ENCODE results near the gene KCNK15. TPM values are rescaled to one million over a fixed set of nuclear protein-coding genes. Genes with fewer than 3 reads are reported as not detected.

KCNK15 gene
- polyA plus RNA-seq, 2 donors: 0.12 to 0.76 TPM

DNA sequence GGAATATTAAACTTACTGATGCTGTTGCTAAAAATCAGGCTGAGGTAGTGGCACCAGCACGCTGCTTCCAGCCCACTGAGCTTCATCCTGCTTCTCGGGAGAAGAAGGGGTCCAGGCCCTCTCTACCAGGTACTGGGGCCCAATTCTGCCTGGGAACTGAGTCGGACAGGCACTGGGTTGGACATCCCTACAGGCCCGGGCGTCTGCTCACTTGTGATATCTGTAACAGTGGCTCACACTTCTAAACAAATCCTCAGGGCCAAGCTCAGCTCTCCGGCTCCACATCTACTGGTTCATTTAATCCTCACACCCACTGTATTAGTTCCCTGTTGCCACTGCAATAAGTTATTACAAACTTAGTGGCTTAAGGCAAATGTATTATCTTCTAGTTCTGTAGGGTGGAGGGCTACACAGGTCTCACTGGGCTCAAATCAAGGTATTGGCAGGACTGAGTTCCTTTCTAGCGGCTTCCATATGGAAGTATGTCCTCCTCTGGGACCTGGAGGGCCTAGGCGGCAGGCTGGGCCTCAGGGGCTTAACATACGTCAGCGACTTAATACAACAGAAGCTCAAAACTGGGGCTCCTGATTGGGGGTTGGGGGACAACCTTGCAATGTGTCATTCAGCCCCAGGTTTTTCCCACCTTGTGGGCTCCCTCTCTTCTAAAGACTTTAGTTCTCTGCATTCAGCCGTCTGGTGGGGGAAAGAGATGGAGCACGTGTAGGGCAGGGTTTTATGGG lies 1.6 kb upstream of the KCNK15 start:
- H3K27me3 ChIP-seq (ENCODE audit: control insufficient read depth in 1 of 2, insufficient read depth in 2 of 2, low read length in 2 of 2): no peaks in the 10 kb centered on the region
- H3K27ac ChIP-seq (ENCODE audit: low read depth in 2 of 2, low read length in 1 of 2): no peak overlapping the region
- H3K4me1 ChIP-seq (ENCODE audit: control insufficient read depth in 2 of 2, insufficient read depth in 2 of 2, low read length in 1 of 2): peaks cover 4% of the 10 kb centered on the region in 2 donors
- no peaks in the 10 kb centered on the region for H3K36me3 ChIP-seq (ENCODE audit: control insufficient read depth in 2 of 2, insufficient read depth in 2 of 2, low read length in 1 of 2)
- H3K4me3 ChIP-seq (ENCODE audit: low read depth in 1 of 2, low read length in 2 of 2): no peak overlapping the region
- no peaks in the 10 kb centered on the region for H3K9me3 ChIP-seq (ENCODE audit: control insufficient read depth in 2 of 2, insufficient read depth in 1 of 2, low read depth in 1 of 2, low read length in 1 of 2)
- WGBS, 2 donors: 92 to 94% methylated on average over 12 of the region's 12 CpGs

DNA sequence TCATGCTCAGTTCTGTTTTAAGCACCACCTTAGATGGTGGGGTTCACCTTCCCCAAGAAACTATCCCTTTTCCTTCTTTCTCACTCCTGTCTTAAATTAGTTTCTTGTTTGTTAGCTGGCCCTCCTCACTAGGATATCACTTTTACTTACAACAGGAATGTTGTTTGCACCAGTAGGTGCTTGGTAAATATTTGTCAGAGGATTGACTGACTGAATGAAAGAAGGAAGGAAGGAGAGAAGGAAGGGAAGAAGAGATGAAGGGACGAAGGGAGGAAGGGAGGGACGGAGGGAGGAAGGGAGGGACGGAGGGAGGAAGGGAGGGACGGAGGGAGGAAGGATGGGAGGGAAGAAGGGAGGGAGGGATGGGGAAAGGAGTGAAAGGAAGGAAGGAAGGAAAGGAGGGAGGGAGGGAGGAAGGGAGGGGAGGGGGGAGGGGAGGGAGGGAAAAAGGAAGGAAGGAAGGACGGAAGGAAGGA lies 505 bp upstream of the KCNK15 start:
- Histone ChIP-seq H3K4me3 (ENCODE audit: low read depth in 1 of 2, low read length in 2 of 2) (peak overlapping the region in 1 of 2 donors; percentile 58), H3K4me1 (ENCODE audit: control insufficient read depth in 2 of 2, insufficient read depth in 2 of 2, low read length in 1 of 2) (peaks cover 4% of the 10 kb centered on the region in 2 donors), H3K9me3 (ENCODE audit: control insufficient read depth in 2 of 2, insufficient read depth in 1 of 2, low read depth in 1 of 2, low read length in 1 of 2) (no peaks in the 10 kb centered on the region), H3K36me3 (ENCODE audit: control insufficient read depth in 2 of 2, insufficient read depth in 2 of 2, low read length in 1 of 2) (no peaks in the 10 kb centered on the region), H3K27me3 (ENCODE audit: control insufficient read depth in 1 of 2, insufficient read depth in 2 of 2, low read length in 2 of 2) (no peaks in the 10 kb centered on the region), H3K27ac (ENCODE audit: low read depth in 2 of 2, low read length in 1 of 2) (no peak overlapping the region)
- WGBS, 2 donors: 41 to 44% methylated on average over 5 of the region's 5 CpGs

DNA sequence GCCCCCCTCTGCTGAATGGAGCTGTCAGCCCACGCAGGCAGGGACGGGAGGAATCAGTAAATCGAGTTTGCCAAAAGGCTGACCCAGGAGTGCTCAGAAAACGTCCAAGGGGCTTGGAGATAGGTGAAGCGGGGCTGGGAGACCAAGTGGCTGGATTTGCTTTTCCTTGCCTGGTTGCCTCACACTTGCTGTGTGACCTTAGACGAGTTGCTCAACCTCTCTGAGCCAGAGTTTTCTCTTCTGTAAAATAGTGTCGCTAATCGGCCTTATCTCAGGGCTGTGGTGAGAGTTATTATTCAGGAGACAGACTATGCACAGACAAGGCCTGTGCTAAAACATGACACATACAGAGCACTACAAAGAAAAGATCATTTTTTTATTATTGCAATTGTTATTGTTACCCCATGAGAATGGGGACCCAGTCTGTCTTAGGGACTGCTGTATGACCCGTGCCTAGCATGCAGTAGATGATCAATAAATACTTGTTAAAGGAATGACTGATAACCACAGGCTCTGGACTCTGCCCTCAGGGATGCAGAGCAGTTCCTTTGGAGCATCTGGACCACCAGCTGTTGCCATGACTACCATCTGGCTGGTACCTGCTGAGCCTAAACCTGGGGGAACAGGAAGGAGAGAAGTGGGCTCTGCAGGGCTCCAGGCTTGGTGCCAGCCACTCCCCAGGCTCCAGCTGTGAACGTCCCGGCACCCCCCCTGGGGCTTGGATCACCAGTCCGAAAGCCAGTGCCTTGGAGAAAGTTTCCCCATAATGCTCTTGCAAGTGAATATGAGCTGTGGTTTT lies 901 bp downstream of the KCNK15 start:
- H3K9me3 ChIP-seq (ENCODE audit: control insufficient read depth in 2 of 2, insufficient read depth in 1 of 2, low read depth in 1 of 2, low read length in 1 of 2): no peaks in the 10 kb centered on the region
- H3K27ac ChIP-seq (ENCODE audit: low read depth in 2 of 2, low read length in 1 of 2): no peak overlapping the region
- no peaks in the 10 kb centered on the region for H3K27me3 ChIP-seq (ENCODE audit: control insufficient read depth in 1 of 2, insufficient read depth in 2 of 2, low read length in 2 of 2)
- H3K36me3 ChIP-seq (ENCODE audit: control insufficient read depth in 2 of 2, insufficient read depth in 2 of 2, low read length in 1 of 2): no peaks in the 10 kb centered on the region
- peak overlapping the region; percentile 43 to 58 for H3K4me3 ChIP-seq (ENCODE audit: low read depth in 1 of 2, low read length in 2 of 2)
- peaks cover 4% of the 10 kb centered on the region in 2 donors for H3K4me1 ChIP-seq (ENCODE audit: control insufficient read depth in 2 of 2, insufficient read depth in 2 of 2, low read length in 1 of 2)
- WGBS, 2 donors: 24 to 28% methylated on average over 12 of the region's 12 CpGs

DNA sequence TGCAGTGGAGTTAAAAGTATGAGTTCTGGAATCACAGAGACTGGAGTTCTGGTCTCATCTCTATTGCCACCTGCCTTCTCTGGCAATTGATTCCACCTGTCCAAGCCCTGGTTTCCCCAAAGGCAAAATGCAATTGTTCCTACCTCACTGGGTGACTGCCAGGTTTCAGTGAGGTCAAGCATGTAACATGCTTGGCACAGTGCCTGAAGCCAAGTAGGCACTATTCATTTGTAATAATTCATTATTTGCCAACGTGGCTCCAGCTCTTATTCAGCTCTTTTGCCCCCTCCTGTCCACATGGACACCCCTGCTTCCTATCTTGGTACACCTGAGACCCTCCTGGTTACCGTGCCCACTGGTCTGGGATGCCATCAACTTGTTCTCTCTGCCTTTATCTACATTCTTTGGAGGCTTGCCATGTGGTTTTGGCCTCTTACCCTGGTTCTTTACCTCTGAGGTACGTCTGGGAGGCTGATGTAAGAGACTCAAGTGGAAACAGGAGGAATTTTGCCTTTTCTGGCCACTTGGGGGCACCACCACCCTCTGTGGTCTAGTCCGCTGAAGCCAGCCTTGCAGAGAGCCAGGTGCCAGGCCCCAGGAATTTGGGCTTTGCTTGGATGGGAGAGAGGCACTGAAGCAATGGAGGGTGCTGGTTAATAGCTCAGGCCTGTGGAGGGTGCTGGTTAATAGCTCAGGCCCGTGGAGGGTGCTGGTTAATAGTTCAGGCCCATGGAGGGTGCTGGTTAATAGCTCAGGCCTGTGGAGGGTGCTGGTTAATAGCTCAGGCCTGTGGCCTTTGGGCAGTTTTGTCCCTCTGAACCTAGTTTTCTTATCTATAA lies 1.7 kb downstream of the KCNK15 start:
- no peaks in the 10 kb centered on the region for H3K9me3 ChIP-seq (ENCODE audit: control insufficient read depth in 2 of 2, insufficient read depth in 1 of 2, low read depth in 1 of 2, low read length in 1 of 2)
- H3K4me3 ChIP-seq (ENCODE audit: low read depth in 1 of 2, low read length in 2 of 2): no peak overlapping the region
- 8 to 12% methylated on average over 5 of the region's 5 CpGs for whole genome bisulfite sequencing, 2 donors
- H3K27ac ChIP-seq (ENCODE audit: low read depth in 2 of 2, low read length in 1 of 2): no peak overlapping the region
- no peaks in the 10 kb centered on the region for H3K36me3 ChIP-seq (ENCODE audit: control insufficient read depth in 2 of 2, insufficient read depth in 2 of 2, low read length in 1 of 2)
- no peaks in the 10 kb centered on the region for H3K27me3 ChIP-seq (ENCODE audit: control insufficient read depth in 1 of 2, insufficient read depth in 2 of 2, low read length in 2 of 2)
- peaks cover 4% of the 10 kb centered on the region in 2 donors for H3K4me1 ChIP-seq (ENCODE audit: control insufficient read depth in 2 of 2, insufficient read depth in 2 of 2, low read length in 1 of 2)

DNA sequence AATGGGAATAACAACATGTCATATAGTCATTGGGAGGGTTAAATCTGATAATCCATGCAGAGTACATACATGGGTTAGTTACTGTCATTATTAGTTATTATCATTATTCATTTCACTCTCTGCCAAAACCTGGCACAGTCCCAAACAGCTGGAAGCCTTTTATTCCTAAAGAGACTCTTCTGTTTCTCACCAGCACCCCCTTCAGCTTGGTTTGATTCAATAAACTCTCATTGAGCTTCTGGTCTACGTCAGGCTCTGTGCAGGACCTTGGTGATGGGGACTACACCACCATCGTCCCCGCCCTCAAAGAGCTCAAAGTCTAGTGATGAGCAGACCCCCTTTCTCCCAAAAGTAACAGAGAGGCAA lies 2.3 kb downstream of the KCNK15 start:
- Histone ChIP-seq H3K27me3 (ENCODE audit: control insufficient read depth in 1 of 2, insufficient read depth in 2 of 2, low read length in 2 of 2) (no peaks in the 10 kb centered on the region), H3K36me3 (ENCODE audit: control insufficient read depth in 2 of 2, insufficient read depth in 2 of 2, low read length in 1 of 2) (no peaks in the 10 kb centered on the region)
- 79 to 80% methylated on average over 3 of the region's 3 CpGs for WGBS, 2 donors

DNA sequence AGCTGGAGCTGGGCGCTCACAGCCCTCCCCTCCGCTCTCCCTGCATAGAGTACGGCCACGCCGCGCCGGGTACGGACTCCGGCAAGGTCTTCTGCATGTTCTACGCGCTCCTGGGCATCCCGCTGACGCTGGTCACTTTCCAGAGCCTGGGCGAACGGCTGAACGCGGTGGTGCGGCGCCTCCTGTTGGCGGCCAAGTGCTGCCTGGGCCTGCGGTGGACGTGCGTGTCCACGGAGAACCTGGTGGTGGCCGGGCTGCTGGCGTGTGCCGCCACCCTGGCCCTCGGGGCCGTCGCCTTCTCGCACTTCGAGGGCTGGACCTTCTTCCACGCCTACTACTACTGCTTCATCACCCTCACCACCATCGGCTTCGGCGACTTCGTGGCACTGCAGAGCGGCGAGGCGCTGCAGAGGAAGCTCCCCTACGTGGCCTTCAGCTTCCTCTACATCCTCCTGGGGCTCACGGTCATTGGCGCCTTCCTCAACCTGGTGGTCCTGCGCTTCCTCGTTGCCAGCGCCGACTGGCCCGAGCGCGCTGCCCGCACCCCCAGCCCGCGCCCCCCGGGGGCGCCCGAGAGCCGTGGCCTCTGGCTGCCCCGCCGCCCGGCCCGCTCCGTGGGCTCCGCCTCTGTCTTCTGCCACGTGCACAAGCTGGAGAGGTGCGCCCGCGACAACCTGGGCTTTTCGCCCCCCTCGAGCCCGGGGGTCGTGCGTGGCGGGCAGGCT lies 4.6 kb downstream of the KCNK15 start:
- Histone ChIP-seq H3K27ac (ENCODE audit: low read depth in 2 of 2, low read length in 1 of 2) (no peak overlapping the region), H3K9me3 (ENCODE audit: control insufficient read depth in 2 of 2, insufficient read depth in 1 of 2, low read depth in 1 of 2, low read length in 1 of 2) (no peaks in the 10 kb centered on the region), H3K4me3 (ENCODE audit: low read depth in 1 of 2, low read length in 2 of 2) (no peak overlapping the region), H3K27me3 (ENCODE audit: control insufficient read depth in 1 of 2, insufficient read depth in 2 of 2, low read length in 2 of 2) (no peaks in the 10 kb centered on the region), H3K4me1 (ENCODE audit: control insufficient read depth in 2 of 2, insufficient read depth in 2 of 2, low read length in 1 of 2) (peaks cover 4% of the 10 kb centered on the region in 2 donors), H3K36me3 (ENCODE audit: control insufficient read depth in 2 of 2, insufficient read depth in 2 of 2, low read length in 1 of 2) (no peaks in the 10 kb centered on the region)
- 41 to 70% methylated on average over 56 to 73 of the region's 73 CpGs for WGBS, 2 donors

More for the DNA sequence above, 2.3 kb downstream of the KCNK15 start:
- Histone ChIP-seq H3K27ac (ENCODE audit: low read depth in 2 of 2, low read length in 1 of 2) (no peak overlapping the region), H3K4me1 (ENCODE audit: control insufficient read depth in 2 of 2, insufficient read depth in 2 of 2, low read length in 1 of 2) (peaks cover 4% of the 10 kb centered on the region in 2 donors), H3K9me3 (ENCODE audit: control insufficient read depth in 2 of 2, insufficient read depth in 1 of 2, low read depth in 1 of 2, low read length in 1 of 2) (no peaks in the 10 kb centered on the region), H3K4me3 (ENCODE audit: low read depth in 1 of 2, low read length in 2 of 2) (no peak overlapping the region)

DNA sequence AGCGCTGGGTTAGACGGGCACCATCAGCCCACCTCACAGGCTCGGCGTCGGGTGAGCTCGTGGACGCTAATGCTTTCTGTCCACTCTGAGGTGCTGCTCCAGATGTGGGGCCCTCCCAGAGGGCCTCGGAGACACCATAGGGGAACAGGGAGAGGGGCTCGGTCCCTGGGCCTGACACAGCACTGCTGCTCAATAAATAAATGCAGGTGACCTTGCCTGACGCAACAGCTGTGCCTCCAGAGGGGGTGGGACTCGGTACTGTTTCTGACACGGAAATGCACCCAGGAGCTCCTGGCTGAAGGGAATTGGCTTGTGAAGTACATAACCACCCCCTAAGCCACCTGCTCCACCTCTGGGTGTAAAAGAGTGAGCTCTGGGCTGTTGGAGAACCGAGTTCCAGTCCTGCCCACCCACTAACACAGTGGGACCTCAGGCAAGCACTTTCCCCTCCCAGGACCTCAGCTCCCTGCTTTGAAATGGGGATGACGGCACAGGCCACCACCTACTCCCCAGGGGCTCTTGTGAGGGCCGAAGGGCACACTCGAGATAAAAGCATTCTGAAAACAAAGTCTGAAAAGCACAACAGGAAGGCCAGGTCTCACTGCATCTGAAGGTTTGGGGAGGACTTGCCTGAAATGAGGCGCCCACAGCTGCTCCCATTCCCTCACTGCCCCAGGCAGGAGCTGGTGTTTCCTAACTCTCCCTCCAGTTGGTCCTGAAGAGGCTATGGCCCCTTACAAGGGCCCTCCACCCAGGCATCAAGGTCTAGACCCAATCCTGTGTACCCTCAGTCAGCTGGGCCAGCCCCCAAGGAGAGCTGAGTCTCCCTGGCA lies 6.7 kb downstream of the KCNK15 start:
- Histone ChIP-seq H3K27ac (ENCODE audit: low read depth in 2 of 2, low read length in 1 of 2) (no peak overlapping the region), H3K27me3 (ENCODE audit: control insufficient read depth in 1 of 2, insufficient read depth in 2 of 2, low read length in 2 of 2) (no peaks in the 10 kb centered on the region), H3K4me1 (ENCODE audit: control insufficient read depth in 2 of 2, insufficient read depth in 2 of 2, low read length in 1 of 2) (no peaks in the 10 kb centered on the region), H3K9me3 (ENCODE audit: control insufficient read depth in 2 of 2, insufficient read depth in 1 of 2, low read depth in 1 of 2, low read length in 1 of 2) (no peaks in the 10 kb centered on the region), H3K36me3 (ENCODE audit: control insufficient read depth in 2 of 2, insufficient read depth in 2 of 2, low read length in 1 of 2) (no peaks in the 10 kb centered on the region), H3K4me3 (ENCODE audit: low read depth in 1 of 2, low read length in 2 of 2) (no peak overlapping the region)
- 64 to 68% methylated on average over 17 of the region's 17 CpGs for WGBS, 2 donors

DNA sequence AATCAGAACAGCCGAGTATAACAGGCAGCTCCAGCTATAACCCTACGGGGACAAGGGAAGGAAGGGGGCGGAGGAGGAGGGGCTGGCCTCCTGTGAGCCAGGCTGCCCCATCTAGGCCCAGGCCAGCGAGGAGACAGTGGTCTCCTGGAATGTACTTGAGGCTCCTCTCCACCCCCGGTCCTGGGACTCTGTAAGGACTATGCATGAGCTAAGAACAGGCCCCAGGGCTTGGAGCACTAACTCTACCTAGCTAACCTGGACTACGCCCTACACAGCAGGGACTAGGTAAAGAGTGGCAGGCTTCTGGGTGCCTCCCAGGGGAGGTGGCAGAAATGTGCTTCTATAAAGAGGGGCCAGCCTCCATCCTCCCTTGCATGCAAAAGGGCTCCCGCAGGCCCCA lies 8.9 kb downstream of the KCNK15 start:
- Histone ChIP-seq H3K27ac (ENCODE audit: low read depth in 2 of 2, low read length in 1 of 2) (no peak overlapping the region), H3K36me3 (ENCODE audit: control insufficient read depth in 2 of 2, insufficient read depth in 2 of 2, low read length in 1 of 2) (no peaks in the 10 kb centered on the region), H3K4me1 (ENCODE audit: control insufficient read depth in 2 of 2, insufficient read depth in 2 of 2, low read length in 1 of 2) (no peaks in the 10 kb centered on the region), H3K4me3 (ENCODE audit: low read depth in 1 of 2, low read length in 2 of 2) (no peak overlapping the region), H3K9me3 (ENCODE audit: control insufficient read depth in 2 of 2, insufficient read depth in 1 of 2, low read depth in 1 of 2, low read length in 1 of 2) (no peaks in the 10 kb centered on the region), H3K27me3 (ENCODE audit: control insufficient read depth in 1 of 2, insufficient read depth in 2 of 2, low read length in 2 of 2) (no peaks in the 10 kb centered on the region)
- WGBS, 2 donors: 57 to 62% methylated on average over 7 of the region's 7 CpGs
